GM03348 (cell line): ENCODE data around the gene PLXNA4.

Experiments
- DNase-seq: peaks from one replicate; pipeline ENCODE4 v3.0.0; 2012; ENCODE audit warnings: low spot score

Gene PLXNA4

GRCh38 chr7:132082394-132082793 is 493.9 kb downstream of the PLXNA4 start:
- DNase-seq = peak; percentile 41

- DNase-seq = no peak
Measured at GRCh38 chr7:132081686-132082085, 494.6 kb downstream of the PLXNA4 start.

GRCh38 chr7:132080967-132081668 is 495.2 kb downstream of the PLXNA4 start:
- DNase-seq = peak; percentile 92

- DNase-seq = no peak
Measured at GRCh38 chr7:132080467-132080866, 495.8 kb downstream of the PLXNA4 start.

DNA sequence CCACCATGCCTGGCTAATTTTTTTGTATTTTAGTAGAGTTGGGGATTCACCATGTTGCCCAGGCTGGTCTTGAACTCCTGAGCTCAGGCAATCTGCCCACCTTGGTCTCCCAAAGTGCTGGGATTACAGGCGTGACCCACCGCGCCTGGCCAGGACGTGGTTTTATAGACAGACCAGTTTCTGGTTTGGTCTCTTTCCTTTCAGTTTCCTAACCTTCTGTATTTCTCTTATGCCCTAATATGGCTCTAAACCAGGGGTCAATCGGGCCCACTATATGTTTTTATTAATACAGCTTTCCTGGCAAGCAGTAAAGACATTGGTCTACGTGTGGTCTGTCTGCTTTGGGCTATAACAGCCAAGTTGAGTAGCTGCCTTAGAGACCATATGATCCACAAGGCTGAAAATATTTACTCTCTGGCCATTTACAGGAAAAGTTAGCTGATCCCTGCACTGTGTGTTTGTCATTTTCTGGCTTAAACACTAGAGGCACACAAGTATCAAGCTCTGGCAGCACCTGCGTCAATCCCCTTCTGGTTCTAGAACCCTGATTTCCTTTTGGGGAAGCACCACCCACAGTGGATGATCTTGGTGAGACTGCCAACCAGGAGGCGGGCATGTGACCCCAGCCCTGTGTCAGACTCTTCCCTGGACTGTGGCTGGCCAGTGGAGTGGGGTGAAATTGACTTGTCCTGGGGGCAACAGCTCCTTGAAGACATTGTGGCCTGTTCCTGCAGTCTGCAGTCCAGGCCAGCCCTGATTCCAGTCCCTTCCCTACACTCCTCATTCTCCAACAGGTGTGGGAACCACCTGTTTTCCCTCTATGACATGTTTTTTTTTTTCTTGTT is 497.2 kb downstream of the PLXNA4 start:
- DNase-seq = no peak

DNA sequence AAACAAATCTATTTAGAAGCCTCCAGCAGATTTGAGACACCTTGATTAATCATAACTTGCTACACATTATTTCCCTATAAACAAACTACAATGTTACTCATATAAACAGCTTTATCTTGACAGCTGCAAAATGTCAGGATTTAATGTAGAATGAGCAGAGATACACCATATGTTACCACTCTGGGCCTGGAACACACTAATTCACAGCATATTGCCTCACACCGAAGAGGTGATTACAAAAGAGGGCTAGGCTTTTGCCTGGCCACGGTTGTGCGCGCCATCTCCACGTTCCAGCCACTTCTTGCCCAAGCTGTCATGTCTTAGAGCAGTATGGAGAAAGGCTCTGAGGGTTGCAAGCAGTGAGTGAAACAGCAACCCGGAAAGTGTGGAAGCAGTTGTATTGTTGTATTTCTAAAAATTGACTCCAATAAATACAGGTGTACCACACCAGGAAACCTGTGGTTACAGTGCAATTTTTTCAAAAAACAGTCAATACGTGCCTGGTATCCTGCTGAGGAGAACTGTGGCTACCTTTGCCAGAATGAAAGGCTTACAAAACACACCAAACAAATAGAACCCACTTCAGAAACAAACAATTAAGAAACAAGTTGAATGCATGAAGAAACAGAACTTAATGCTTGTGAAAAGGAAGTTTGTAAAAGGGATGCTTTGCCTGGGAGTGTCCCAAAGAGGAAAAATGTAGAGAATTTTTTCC is 498.1 kb downstream of the PLXNA4 start:
- no peak for DNase-seq

- DNase-seq = no peak
Measured at GRCh38 chr7:132076301-132077035, 499.8 kb downstream of the PLXNA4 start.

GRCh38 chr7:132075515-132075914 is 500.8 kb downstream of the PLXNA4 start:
- peak; percentile 30 for DNase-seq

- DNase-seq = no peak
Measured at GRCh38 chr7:132073920-132074589, 502.2 kb downstream of the PLXNA4 start.
